ENCODE data around the gene CDK6.

The CDK6 gene

DNA sequence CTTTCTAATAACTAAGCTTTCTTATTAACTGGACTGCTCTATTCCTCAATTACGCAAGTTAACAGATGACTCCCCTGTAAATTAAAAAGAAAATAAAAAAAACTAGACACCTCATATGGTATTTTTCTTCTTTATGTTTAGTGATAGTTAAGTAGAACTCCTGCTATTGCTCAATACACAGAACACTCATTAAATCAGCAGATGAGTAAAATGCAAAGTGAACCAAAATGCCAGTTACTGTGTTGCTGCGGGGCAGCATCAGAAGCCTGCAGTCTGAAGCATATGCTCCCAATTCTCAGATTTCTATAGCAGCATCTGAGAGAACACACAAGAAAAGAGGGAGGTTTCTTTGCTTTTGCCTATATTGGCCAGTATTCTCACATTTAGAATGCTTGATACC lies 28.4 kb downstream of the CDK6 start:
- DNase-seq (ENCODE audit: insufficient read length, low spot score), result no peak
- TF ChIP-seq, protein P1, sequence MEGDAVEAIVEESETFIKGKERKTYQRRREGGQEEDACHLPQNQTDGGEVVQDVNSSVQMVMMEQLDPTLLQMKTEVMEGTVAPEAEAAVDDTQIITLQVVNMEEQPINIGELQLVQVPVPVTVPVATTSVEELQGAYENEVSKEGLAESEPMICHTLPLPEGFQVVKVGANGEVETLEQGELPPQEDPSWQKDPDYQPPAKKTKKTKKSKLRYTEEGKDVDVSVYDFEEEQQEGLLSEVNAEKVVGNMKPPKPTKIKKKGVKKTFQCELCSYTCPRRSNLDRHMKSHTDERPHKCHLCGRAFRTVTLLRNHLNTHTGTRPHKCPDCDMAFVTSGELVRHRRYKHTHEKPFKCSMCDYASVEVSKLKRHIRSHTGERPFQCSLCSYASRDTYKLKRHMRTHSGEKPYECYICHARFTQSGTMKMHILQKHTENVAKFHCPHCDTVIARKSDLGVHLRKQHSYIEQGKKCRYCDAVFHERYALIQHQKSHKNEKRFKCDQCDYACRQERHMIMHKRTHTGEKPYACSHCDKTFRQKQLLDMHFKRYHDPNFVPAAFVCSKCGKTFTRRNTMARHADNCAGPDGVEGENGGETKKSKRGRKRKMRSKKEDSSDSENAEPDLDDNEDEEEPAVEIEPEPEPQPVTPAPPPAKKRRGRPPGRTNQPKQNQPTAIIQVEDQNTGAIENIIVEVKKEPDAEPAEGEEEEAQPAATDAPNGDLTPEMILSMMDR (IDR thresholded peaks at IDR 0.05; ENCODE audit: insufficient read depth, missing control alignments), result no peak
- no peak for FAIRE-seq

- FAIRE-seq (no peak), DNase-seq (ENCODE audit: insufficient read length, low spot score) (no peak)
- TF ChIP-seq, protein P1 (IDR thresholded peaks at IDR 0.05; ENCODE audit: insufficient read depth, missing control alignments), result no peak
These were observed 29.9 kb downstream of the CDK6 start for GRCh38 chr7:92806496-92806895.

DNA sequence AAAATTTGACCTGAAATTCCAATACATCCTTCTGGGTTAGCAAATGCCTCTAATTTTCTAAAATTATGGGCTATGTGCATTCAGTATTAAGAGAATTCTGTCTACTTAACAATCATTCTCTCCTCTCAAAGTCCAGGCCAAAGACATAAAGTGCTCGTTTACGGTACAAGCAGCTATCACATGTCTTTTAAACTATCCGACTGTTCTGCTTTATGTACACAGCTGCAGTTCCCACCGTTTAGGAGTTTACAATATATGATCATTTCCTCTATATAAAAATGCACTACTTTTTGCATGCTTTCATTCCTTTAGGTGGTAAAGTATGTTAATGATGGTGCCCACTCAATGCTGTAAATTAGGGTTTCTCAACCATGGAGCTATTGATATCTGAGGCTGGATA lies 34.0 kb downstream of the CDK6 start:
- FAIRE-seq (no peak), DNase-seq (ENCODE audit: insufficient read length, low spot score) (no peak)
- TF ChIP-seq, protein P1 (IDR thresholded peaks at IDR 0.05; ENCODE audit: insufficient read depth, missing control alignments), result no peak

DNA sequence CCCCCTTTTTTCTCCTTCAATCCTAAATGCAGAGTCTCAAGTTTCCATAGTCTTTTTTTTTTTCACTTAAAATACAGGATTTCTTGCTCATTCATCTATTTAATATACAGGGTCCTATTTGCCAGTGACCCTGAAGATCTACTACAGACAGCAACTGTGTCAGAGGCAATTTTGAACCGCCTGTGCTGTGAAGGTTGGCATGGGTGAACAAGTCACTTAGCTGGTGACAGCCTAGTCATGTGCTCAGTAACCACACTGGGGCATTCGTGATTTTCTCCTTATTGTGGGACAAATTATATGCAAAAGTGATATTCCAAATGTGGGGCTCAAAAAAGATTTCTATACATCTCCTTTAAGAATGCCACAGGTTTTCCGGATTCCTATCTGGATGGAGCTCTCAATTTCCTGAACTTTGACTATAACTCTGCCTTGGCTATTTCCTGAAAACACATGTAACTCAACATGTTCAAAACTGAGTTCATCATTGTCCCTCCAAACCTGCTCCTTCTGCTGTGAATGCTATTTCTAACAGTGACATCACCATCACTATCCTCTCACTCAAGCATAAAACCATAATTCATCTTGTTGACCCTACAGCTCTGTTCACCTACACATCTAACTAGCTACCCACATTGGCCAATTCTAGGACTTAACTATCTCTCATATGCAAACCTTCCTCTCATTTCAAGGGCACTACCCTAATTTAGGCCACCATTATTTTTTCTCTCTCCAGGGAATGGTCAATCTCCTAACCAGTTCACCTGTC lies 36.7 kb downstream of the CDK6 start:
- TF ChIP-seq, protein P1 (IDR thresholded peaks at IDR 0.05; ENCODE audit: insufficient read depth, missing control alignments), result no peak
- DNase-seq (ENCODE audit: insufficient read length, low spot score) (no peak), FAIRE-seq (no peak)

DNA sequence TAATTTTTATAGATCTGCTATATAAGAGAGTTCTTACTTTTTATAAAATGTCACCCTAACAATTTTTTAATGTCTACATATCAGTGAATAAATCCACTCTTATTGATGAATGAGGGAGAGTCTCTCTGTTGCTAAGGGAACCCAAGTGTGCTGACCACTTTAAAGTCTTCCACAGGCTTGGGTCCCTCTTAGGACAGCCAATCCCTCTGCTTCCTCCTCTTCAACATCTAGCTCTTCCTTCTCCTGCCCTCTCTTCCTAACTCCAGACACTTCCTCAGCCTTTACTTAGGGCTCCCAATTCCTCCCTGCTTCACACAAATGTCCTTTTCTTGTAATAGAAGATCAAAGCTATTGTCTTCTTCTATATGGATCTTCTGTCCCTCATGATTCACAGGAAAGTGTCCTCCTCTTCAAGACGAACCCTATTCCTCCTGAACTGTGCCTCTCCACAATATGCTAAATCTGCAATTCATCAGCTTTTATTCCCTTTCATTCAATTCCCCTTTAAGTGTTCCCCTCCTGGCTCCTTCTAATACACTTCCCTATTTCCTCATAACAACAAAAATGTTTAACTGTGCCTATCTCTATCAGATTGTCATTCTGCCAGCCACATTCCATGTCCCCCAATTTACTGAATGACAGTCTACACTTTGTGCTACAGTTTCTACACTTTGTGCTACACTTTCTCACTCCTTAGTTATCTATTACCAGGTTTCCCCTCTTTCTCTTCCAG lies 37.7 kb downstream of the CDK6 start:
- DNase-seq (ENCODE audit: insufficient read length, low spot score), result no peak
- no peak for FAIRE-seq
- TF ChIP-seq, protein P1 (IDR thresholded peaks at IDR 0.05; ENCODE audit: insufficient read depth, missing control alignments), result no peak

GRCh38 chr7:92797693-92798092 lies 38.7 kb downstream of the CDK6 start:
- DNase-seq (ENCODE audit: insufficient read length, low spot score), result no peak
- FAIRE-seq, result no peak
- TF ChIP-seq, protein P1 (IDR thresholded peaks at IDR 0.05; ENCODE audit: insufficient read depth, missing control alignments), result no peak

DNA sequence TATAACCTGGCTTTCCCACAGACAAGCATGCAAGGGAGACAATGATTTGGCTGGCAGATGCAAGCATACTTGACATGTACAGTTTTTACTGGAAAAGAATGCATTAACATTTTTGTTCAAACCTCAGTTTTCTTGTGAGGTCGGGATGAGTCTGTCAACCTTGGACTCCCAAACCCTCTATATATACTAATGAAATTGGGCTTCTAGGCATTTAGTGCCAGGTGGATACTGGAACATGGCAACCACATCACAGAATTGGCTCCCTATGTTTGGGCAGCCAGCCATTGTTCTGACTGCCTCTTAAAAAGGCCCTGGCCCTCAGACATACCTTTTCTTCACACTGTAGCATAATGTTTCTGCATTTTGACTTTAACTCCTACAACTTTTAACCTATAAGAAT lies 39.1 kb downstream of the CDK6 start:
- FAIRE-seq, result no peak
- TF ChIP-seq, protein P1 (IDR thresholded peaks at IDR 0.05; ENCODE audit: insufficient read depth, missing control alignments), result no peak
- DNase-seq (ENCODE audit: insufficient read length, low spot score), result no peak

All from D721Med (cell line).